SU-DHL-6 (cell line): ENCODE measurements around the gene JSRP1.
A peak's percentile ranks its signal among the peaks of the same experiment; 100 is the strongest.

ENCODE experiments used
- H2AFZ ChIP-seq: fragments of 200-600 bp; sonication (generic); 2 replicates; pipeline ENCODE4 v1.6.1; 2014; ENCODE audit warnings: low read depth, mild to moderate bottlenecking, moderate library complexity, mixed read lengths, antibody characterized with exemption, low read length; ENCODE audit not compliant: severe bottlenecking
- H3F3A ChIP-seq: fragments of 200-600 bp; shearing (Covaris generic); 2 replicates; pipeline ENCODE4 v1.6.0; 2016; ENCODE audit warnings: antibody characterized with exemption, mild to moderate bottlenecking; ENCODE audit not compliant: insufficient read depth
- H3K27ac ChIP-seq: fragments of 200-600 bp; sonication (generic); 2 replicates; pipeline ENCODE4 v1.5.1; 2016; ENCODE audit warnings: low read depth, mild to moderate bottlenecking, low read length, moderate library complexity, mixed read lengths
- H3K27me3 ChIP-seq: fragments of 200-600 bp; sonication (generic), shearing (Covaris generic); 2 replicates; pipeline ENCODE4 v1.6.0; 2014; ENCODE audit warnings: mild to moderate bottlenecking, low read length
- H3K36me3 ChIP-seq: fragments of 200-600 bp; sonication (generic); 2 replicates; pipeline ENCODE4 v1.6.1; 2014; ENCODE audit warnings: mild to moderate bottlenecking, low read length, mixed read lengths
- H3K4me2 ChIP-seq: fragments of 300-600, 200-600 bp; shearing (Covaris generic), sonication (generic); 2 replicates; pipeline ENCODE4 v1.6.0; 2014; ENCODE audit warnings: low read length, low read depth, mild to moderate bottlenecking; ENCODE audit not compliant: poor library complexity, severe bottlenecking
- H3K4me3 ChIP-seq: fragments of 200-600 bp; sonication (generic); 2 replicates; pipeline ENCODE4 v1.5.1; 2014; ENCODE audit warnings: antibody characterized with exemption, low read length, mild to moderate bottlenecking, mixed read lengths; ENCODE audit not compliant: insufficient read depth, poor library complexity, severe bottlenecking
- H3K79me2 ChIP-seq: fragments of 200-600 bp; sonication (generic); 2 replicates; pipeline ENCODE4 v1.6.1; 2014; ENCODE audit warnings: mild to moderate bottlenecking, low read length, moderate library complexity; ENCODE audit not compliant: insufficient read depth
- H3K9ac ChIP-seq: fragments of 200-600 bp; sonication (generic); 2 replicates; pipeline ENCODE4 v1.7.0; 2014; ENCODE audit warnings: mild to moderate bottlenecking, low read length
- H3K9me2 ChIP-seq: fragments of 200-600 bp; sonication (generic); replicated peaks from 2 replicates; pipeline ENCODE4 v1.6.1; 2014; ENCODE audit warnings: low read length; ENCODE audit not compliant: insufficient read depth
- H3K9me3 ChIP-seq: fragments of 200-600 bp; sonication (generic); 2 replicates; pipeline ENCODE4 v1.6.1; 2014; ENCODE audit warnings: low read length, mixed read lengths; ENCODE audit not compliant: insufficient read depth
- H4K20me1 ChIP-seq: fragments of 200-600 bp; sonication (generic); 2 replicates; pipeline ENCODE4 v1.6.1; 2014; ENCODE audit warnings: low read depth, mild to moderate bottlenecking, antibody characterized with exemption, low read length, moderate library complexity, mixed read lengths
- EZH2phosphoT487 ChIP-seq: fragments of 200-600 bp; sonication (generic), shearing (Covaris generic); conservative IDR thresholded peaks from 2 replicates; pipeline ENCODE4 v1.6.1; 2018; ENCODE audit warnings: mild to moderate bottlenecking, antibody characterized with exemption, low read length, moderate library complexity, mixed read lengths
- TF ChIP-seq, protein P1 (sequence below): fragments of 200-600 bp; sonication (generic); IDR thresholded peaks from one replicate; pipeline ENCODE4 v1.5.1; 2017; ENCODE audit warnings: antibody characterized with exemption, mild to moderate bottlenecking, low read length, moderate library complexity; ENCODE audit not compliant: insufficient read depth, poor library complexity, severe bottlenecking

Gene JSRP1

DNA sequence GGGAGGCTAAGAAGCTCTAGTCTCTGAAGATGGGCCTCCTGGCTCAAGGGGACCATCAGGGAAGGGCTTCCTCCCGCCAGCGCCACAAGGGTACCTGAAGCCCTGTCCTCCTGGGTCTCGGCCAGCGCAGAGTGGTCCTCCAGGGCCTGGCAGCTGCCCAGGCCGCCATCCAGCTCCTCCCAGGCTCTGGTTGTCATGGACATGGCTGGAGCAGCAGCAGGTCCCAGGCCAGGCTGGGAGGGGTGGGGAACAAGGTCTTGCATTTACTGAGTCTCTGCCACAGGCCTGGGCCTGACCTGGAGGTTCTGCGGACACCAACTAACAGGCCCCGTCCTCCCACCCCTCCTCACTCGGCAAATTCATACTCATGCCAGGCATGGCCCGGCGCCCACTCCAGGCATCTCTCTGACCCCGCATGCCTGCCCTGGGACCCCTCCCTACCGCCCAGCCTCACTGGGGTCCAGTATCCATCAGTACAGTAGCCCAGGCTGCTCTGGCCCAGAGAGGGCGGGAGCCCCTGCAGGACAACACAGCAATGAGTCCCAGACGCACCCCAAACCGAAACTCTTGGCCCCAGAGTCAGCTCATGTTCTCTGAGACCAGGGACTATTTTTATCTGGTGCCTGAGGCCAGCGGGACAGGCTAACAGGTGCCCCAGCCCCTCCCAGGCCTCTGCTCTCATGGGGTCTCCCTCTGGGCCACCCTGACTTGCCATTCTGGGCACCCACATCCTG is 938 bp downstream of the JSRP1 start:
- H3K9me3 ChIP-seq: no peaks in the 10 kb centered on the region
- H3K4me3 ChIP-seq: no peak overlapping the region
- no peaks in the 10 kb centered on the region for H3K36me3 ChIP-seq
- no peaks in the 10 kb centered on the region for H4K20me1 ChIP-seq
- H2AFZ ChIP-seq: no peak overlapping the region
- peaks cover 45% of the 10 kb centered on the region for H3F3A ChIP-seq
- H3K4me2 ChIP-seq: peak overlapping the region; percentile 89
- peak overlapping the region; percentile 96 for H3K27ac ChIP-seq
- H3K9me2 ChIP-seq: no peaks in the 10 kb centered on the region
- H3K27me3 ChIP-seq: no peaks in the 10 kb centered on the region
- TF ChIP-seq, protein P1, sequence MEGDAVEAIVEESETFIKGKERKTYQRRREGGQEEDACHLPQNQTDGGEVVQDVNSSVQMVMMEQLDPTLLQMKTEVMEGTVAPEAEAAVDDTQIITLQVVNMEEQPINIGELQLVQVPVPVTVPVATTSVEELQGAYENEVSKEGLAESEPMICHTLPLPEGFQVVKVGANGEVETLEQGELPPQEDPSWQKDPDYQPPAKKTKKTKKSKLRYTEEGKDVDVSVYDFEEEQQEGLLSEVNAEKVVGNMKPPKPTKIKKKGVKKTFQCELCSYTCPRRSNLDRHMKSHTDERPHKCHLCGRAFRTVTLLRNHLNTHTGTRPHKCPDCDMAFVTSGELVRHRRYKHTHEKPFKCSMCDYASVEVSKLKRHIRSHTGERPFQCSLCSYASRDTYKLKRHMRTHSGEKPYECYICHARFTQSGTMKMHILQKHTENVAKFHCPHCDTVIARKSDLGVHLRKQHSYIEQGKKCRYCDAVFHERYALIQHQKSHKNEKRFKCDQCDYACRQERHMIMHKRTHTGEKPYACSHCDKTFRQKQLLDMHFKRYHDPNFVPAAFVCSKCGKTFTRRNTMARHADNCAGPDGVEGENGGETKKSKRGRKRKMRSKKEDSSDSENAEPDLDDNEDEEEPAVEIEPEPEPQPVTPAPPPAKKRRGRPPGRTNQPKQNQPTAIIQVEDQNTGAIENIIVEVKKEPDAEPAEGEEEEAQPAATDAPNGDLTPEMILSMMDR: no peak
- no peak for TF ChIP-seq EZH2phosphoT487
- H3K9ac ChIP-seq: peak overlapping the region; percentile 57; the same call in 1 of the 2 replicates
- H3K79me2 ChIP-seq: no peaks in the 10 kb centered on the region

DNA sequence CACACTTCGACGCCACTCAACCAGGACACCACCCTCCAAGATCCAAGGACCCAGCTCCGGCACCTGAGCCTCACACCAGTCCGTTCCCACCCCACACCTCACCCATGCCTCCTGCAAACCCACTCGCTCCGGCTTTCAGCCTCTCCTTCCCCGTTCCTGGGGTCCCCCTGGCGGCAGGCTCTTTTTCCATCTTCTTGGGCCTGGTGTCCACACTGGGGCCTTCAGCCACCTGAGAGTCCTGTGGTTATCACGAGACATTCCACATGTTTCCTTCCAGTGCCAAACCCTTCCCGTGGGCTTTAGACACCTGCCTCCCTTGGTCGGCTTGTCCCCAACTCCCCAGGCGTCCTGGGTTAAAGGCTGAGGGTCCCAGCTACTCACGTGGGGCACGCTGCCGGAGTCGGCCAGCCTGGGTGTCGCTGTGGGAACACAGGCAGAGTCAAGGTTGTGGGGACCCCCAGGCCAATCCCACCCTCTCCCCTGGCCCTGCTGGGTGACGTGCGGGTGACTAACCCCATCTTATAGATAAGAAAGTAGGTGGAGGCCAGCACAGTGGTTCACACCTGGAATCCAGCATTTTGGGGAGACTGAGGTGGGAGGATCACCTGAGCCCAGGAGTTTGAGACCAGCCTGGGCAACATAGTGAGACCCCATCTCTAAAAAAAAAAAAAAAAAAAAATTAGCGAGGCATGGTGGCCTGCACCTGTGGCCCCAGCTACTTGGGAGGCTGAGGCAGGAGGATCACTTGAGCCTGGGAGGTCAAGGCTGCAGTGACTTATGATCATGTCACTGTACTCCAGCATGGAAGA is 1.9 kb downstream of the JSRP1 start:
- TF ChIP-seq, protein P1: no peak
- no peak for TF ChIP-seq EZH2phosphoT487
- Histone ChIP-seq H3K27me3 (no peaks in the 10 kb centered on the region), H4K20me1 (no peaks in the 10 kb centered on the region), H3F3A (peaks cover 38% of the 10 kb centered on the region), H3K9ac (no peak overlapping the region), H3K4me3 (no peak overlapping the region), H3K9me2 (no peaks in the 10 kb centered on the region), H3K79me2 (no peaks in the 10 kb centered on the region), H3K27ac (no peak overlapping the region), H2AFZ (no peak overlapping the region), H3K9me3 (no peaks in the 10 kb centered on the region), H3K4me2 (peak overlapping the region; percentile 66), H3K36me3 (no peaks in the 10 kb centered on the region)

DNA sequence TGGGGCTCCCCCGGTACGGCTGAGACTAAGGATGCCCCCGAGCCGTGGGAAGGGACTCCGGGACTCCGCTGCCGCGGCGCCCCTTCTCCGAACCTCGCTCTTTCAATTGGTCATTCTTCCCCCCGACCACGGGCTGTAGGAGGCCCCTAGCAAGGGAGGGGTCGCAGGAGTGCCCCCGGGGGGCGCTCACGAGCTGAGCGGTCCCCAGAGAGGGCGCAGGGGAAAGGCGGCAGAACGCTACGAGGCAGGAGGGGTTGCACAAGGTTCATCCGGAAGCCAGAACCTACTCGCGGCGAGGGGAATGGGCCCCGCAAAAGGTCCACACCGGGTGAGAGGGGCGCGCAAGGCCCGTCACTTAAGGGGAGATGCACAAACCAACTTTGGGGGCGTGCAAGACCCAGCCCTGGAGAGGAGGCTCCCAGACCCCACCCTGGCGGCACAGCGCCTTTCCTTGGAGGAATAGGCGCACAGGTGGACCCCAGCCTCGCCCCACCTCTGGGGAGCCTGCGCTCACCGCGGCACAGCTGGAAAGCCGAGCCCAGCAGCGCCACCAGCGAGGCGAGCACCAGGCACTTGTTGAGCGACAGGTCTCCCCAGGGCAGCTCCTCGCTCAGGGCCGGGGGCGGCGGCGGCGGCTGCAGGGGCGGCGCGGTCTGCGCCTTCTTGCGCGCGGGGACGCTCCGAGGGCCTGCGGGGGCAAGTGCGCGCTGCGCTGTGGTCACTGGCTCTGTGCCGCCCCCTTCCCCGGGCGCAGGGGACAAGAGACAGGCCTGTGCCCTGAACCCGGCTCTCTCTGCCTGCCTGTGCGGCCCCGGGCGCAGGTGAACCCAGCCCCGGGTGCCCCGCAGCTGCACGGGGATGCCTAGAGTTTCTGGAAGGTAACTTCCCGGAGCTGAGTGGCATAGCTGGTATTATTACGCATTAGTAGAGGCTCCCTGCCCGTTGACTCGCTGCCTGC is 2.8 kb downstream of the JSRP1 start:
- H3K4me3 ChIP-seq: peak overlapping the region; percentile 36
- peak overlapping the region; percentile 61 for H2AFZ ChIP-seq
- no peaks in the 10 kb centered on the region for H4K20me1 ChIP-seq
- peaks cover 37% of the 10 kb centered on the region for H3F3A ChIP-seq
- peak overlapping the region; percentile 66 for H3K4me2 ChIP-seq
- no peaks in the 10 kb centered on the region for H3K36me3 ChIP-seq
- no peaks in the 10 kb centered on the region for H3K9me3 ChIP-seq
- H3K27me3 ChIP-seq: no peaks in the 10 kb centered on the region
- H3K79me2 ChIP-seq: no peaks in the 10 kb centered on the region
- H3K9me2 ChIP-seq: no peaks in the 10 kb centered on the region
- peak overlapping the region; percentile 37; the same call in 1 of the 2 replicates for H3K9ac ChIP-seq
- H3K27ac ChIP-seq: peak overlapping the region; percentile 49
- TF ChIP-seq, protein P1: peak; percentile 76
- no peak for TF ChIP-seq EZH2phosphoT487
